ENCODE measurements around the gene CPO.

DNA sequence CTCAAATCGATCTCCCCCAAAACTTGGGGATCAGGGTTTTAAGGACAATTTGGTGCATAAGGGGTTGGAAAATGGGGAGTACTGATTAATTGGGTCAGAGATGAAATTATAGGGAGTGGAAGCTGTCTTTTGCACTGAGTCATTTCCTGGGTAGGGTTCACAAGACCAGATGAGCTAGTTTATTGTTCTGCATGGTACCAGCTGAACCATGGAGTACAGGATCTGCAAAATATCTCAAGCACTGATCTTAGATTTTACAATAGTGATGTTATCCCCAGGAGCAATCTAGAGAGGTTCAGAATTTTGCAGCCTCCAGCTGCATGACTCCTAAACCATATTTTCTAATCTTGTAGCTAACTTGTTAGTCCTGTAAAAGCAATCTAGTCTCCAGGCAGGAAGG, 73.1 kb downstream of the CPO start:
- TF ChIP-seq, protein P1, sequence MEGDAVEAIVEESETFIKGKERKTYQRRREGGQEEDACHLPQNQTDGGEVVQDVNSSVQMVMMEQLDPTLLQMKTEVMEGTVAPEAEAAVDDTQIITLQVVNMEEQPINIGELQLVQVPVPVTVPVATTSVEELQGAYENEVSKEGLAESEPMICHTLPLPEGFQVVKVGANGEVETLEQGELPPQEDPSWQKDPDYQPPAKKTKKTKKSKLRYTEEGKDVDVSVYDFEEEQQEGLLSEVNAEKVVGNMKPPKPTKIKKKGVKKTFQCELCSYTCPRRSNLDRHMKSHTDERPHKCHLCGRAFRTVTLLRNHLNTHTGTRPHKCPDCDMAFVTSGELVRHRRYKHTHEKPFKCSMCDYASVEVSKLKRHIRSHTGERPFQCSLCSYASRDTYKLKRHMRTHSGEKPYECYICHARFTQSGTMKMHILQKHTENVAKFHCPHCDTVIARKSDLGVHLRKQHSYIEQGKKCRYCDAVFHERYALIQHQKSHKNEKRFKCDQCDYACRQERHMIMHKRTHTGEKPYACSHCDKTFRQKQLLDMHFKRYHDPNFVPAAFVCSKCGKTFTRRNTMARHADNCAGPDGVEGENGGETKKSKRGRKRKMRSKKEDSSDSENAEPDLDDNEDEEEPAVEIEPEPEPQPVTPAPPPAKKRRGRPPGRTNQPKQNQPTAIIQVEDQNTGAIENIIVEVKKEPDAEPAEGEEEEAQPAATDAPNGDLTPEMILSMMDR (IDR thresholded peaks at IDR 0.05; ENCODE audit: insufficient read depth, low read length, poor library complexity, severe bottlenecking): no peak
- no peak for TF ChIP-seq EZH2phosphoT487 (conservative IDR thresholded peaks at IDR 0.05; ENCODE audit: low read length)
